ENCODE data around the gene ST6GALNAC2.

- no peak for TF ChIP-seq POLR2A (IDR thresholded peaks at IDR 0.05)
- no peak for TF ChIP-seq CTCF (IDR thresholded peaks at IDR 0.05)
Observed at GRCh38 chr17:76538281-76538931, 47.3 kb downstream of the ST6GALNAC2 start.
